ENCODE measurements around the gene DDX10.
A peak's percentile ranks its signal among the peaks of the same experiment; 100 is the strongest.

DDX10 gene

GRCh38 chr11:108871867-108872266 is 207.0 kb downstream of the DDX10 start:
- Histone ChIP-seq H3K79me1 (ENCODE audit: low read depth, low read length) (no peaks in the 10 kb centered on the region), H2BK120ac (ENCODE audit: low read depth, low read length) (no peak overlapping the region), H4K91ac (ENCODE audit: low read depth, low read length, poor library complexity) (no peak overlapping the region), H3K27ac (replicated peaks; ENCODE audit: low read length) (no peak overlapping the region), H3K9ac (ENCODE audit: low read depth, low read length, poor library complexity) (no peak overlapping the region), H3K4me2 (ENCODE audit: insufficient read depth, low read length, poor library complexity, severe bottlenecking) (no peak overlapping the region), H3K36me3 (replicated peaks in 1 of 2; ENCODE audit: control insufficient read depth in 2 of 2, insufficient read depth in 2 of 2, low read length in 2 of 2) (no peaks in the 10 kb centered on the region), H2AFZ (ENCODE audit: low read length) (no peak overlapping the region), H3K4ac (ENCODE audit: low read length) (no peak overlapping the region), H3K27me3 (ENCODE audit: control insufficient read depth in 3 of 3, insufficient read depth in 3 of 3, low read depth in 1 of 3, low read length in 3 of 3) (no peaks in the 10 kb centered on the region), H2BK12ac (ENCODE audit: low read length) (no peak overlapping the region), H3K9me3 (replicated peaks in 1 of 2; ENCODE audit: control insufficient read depth in 2 of 2, insufficient read depth in 1 of 2, low read depth in 1 of 2, low read length in 2 of 2) (no peaks in the 10 kb centered on the region), H2BK15ac (ENCODE audit: low read length) (peak overlapping the region; percentile 37), H3K18ac (ENCODE audit: low read length) (no peak overlapping the region), H4K8ac (ENCODE audit: low read depth, low read length) (no peak overlapping the region), H3K4me1 (ENCODE audit: control insufficient read depth in 2 of 2, insufficient read depth in 1 of 2, low read depth in 1 of 2, low read length in 2 of 2) (peaks cover 0 to 2% of the 10 kb centered on the region in 2 donors), H3K23ac (ENCODE audit: low read depth, low read length, poor library complexity) (no peak overlapping the region), H2AK5ac (ENCODE audit: low read depth, low read length) (no peak overlapping the region), H3K4me3 (ENCODE audit: low read length in 2 of 2) (no peak overlapping the region), H3K14ac (ENCODE audit: low read length) (no peak overlapping the region), H2BK5ac (ENCODE audit: low read length) (no peak overlapping the region)
- no peak for DNase-seq (ENCODE audit: low spot score)
- WGBS, 2 donors (ENCODE audit: extremely low coverage in 2 of 2, insufficient read length in 2 of 2, insufficient replicate concordance in 1 of 2) = no CpG with 5 or more reads among the region's 2 CpGs

- no peak overlapping the region for H3K18ac ChIP-seq (ENCODE audit: low read length)
- WGBS, 2 donors (ENCODE audit: extremely low coverage in 2 of 2, insufficient read length in 2 of 2, insufficient replicate concordance in 1 of 2) = 100% methylated on average over 1 of the region's 3 CpGs; no CpG with 5 or more reads in 1 of the 2 donors
- H4K91ac ChIP-seq (ENCODE audit: low read depth, low read length, poor library complexity) = no peak overlapping the region
- no peak overlapping the region for H2BK5ac ChIP-seq (ENCODE audit: low read length)
- no peak overlapping the region for H3K4me3 ChIP-seq (ENCODE audit: low read length in 2 of 2)
- H3K36me3 ChIP-seq (replicated peaks in 1 of 2; ENCODE audit: control insufficient read depth in 2 of 2, insufficient read depth in 2 of 2, low read length in 2 of 2) = no peaks in the 10 kb centered on the region
- no peaks in the 10 kb centered on the region for H3K9me3 ChIP-seq (replicated peaks in 1 of 2; ENCODE audit: control insufficient read depth in 2 of 2, insufficient read depth in 1 of 2, low read depth in 1 of 2, low read length in 2 of 2)
- H2BK12ac ChIP-seq (ENCODE audit: low read length) = no peak overlapping the region
- no peak overlapping the region for H2AFZ ChIP-seq (ENCODE audit: low read length)
- no peak overlapping the region for H3K23ac ChIP-seq (ENCODE audit: low read depth, low read length, poor library complexity)
- H2BK120ac ChIP-seq (ENCODE audit: low read depth, low read length) = no peak overlapping the region
- H3K27me3 ChIP-seq (ENCODE audit: control insufficient read depth in 3 of 3, insufficient read depth in 3 of 3, low read depth in 1 of 3, low read length in 3 of 3) = no peaks in the 10 kb centered on the region
- no peak overlapping the region for H4K8ac ChIP-seq (ENCODE audit: low read depth, low read length)
- no peaks in the 10 kb centered on the region for H3K79me1 ChIP-seq (ENCODE audit: low read depth, low read length)
- no peak overlapping the region for H3K27ac ChIP-seq (replicated peaks; ENCODE audit: low read length)
- peaks cover 0 to 2% of the 10 kb centered on the region in 2 donors for H3K4me1 ChIP-seq (ENCODE audit: control insufficient read depth in 2 of 2, insufficient read depth in 1 of 2, low read depth in 1 of 2, low read length in 2 of 2)
- H3K9ac ChIP-seq (ENCODE audit: low read depth, low read length, poor library complexity) = no peak overlapping the region
- H2AK5ac ChIP-seq (ENCODE audit: low read depth, low read length) = no peak overlapping the region
- no peak overlapping the region for H3K4me2 ChIP-seq (ENCODE audit: insufficient read depth, low read length, poor library complexity, severe bottlenecking)
- no peak overlapping the region for H3K14ac ChIP-seq (ENCODE audit: low read length)
- H2BK15ac ChIP-seq (ENCODE audit: low read length) = no peak overlapping the region
- H3K4ac ChIP-seq (ENCODE audit: low read length) = no peak overlapping the region
- no peak for DNase-seq (ENCODE audit: low spot score)
Observed at GRCh38 chr11:108872781-108873291, 208.0 kb downstream of the DDX10 start.

DNA sequence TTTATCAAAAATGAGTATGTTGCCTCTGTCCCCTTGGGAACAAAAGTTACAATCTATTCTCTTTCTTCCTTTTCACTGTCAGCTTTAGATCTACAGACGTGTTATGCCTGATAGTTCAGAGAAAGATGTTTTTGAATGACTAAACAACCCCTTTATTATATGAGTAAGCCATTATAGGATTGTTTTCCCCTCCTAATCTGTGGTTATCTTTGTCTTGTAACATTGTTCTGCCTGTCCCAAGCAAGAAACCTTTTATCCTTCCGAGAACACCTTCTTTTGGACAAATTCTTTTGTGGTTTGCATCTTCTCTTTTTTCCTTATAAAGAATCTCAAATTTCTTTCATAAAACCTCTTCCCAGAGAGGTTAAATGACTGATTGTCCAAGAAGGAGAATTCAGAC is 208.4 kb downstream of the DDX10 start:
- no peak overlapping the region for H3K27ac ChIP-seq (replicated peaks; ENCODE audit: low read length)

DNA sequence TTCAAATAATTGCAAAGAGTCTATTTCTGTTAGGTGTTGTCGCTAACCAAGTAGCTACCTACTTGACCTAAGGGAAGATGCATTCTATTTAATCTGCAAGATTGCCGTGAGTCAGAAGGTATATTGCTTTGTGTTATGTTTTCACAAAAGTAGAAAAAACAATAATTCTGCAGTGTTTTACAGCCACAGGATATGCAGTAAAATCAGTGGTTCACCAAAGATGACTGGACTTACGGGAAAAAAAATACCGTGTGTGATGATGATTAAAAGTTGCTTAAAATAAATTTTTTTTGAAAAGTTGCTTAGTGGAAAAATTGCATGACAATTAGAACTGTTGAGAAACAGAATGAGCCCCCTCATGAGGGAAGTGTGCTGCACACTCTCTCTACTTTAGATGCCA is 209.1 kb downstream of the DDX10 start:
- H3K4me3 ChIP-seq (ENCODE audit: low read length in 2 of 2) = no peak overlapping the region
- H3K36me3 ChIP-seq (replicated peaks in 1 of 2; ENCODE audit: control insufficient read depth in 2 of 2, insufficient read depth in 2 of 2, low read length in 2 of 2) = no peaks in the 10 kb centered on the region
- no peak overlapping the region for H2BK12ac ChIP-seq (ENCODE audit: low read length)
- no peak overlapping the region for H3K27ac ChIP-seq (replicated peaks; ENCODE audit: low read length)
- H2AK5ac ChIP-seq (ENCODE audit: low read depth, low read length) = no peak overlapping the region
- no peak overlapping the region for H3K18ac ChIP-seq (ENCODE audit: low read length)
- H3K27me3 ChIP-seq (ENCODE audit: control insufficient read depth in 3 of 3, insufficient read depth in 3 of 3, low read depth in 1 of 3, low read length in 3 of 3) = no peaks in the 10 kb centered on the region
- H3K4ac ChIP-seq (ENCODE audit: low read length) = no peak overlapping the region
- H2AFZ ChIP-seq (ENCODE audit: low read length) = no peak overlapping the region
- no peak overlapping the region for H2BK5ac ChIP-seq (ENCODE audit: low read length)
- WGBS, 2 donors (ENCODE audit: extremely low coverage in 2 of 2, insufficient read length in 2 of 2, insufficient replicate concordance in 1 of 2) = no CpG with 5 or more reads among the region's 4 CpGs
- no peak overlapping the region for H3K9ac ChIP-seq (ENCODE audit: low read depth, low read length, poor library complexity)
- no peak overlapping the region for H4K91ac ChIP-seq (ENCODE audit: low read depth, low read length, poor library complexity)
- DNase-seq (ENCODE audit: low spot score) = no peak
- H3K4me2 ChIP-seq (ENCODE audit: insufficient read depth, low read length, poor library complexity, severe bottlenecking) = no peak overlapping the region
- H3K14ac ChIP-seq (ENCODE audit: low read length) = no peak overlapping the region
- no peaks in the 10 kb centered on the region for H3K9me3 ChIP-seq (replicated peaks in 1 of 2; ENCODE audit: control insufficient read depth in 2 of 2, insufficient read depth in 1 of 2, low read depth in 1 of 2, low read length in 2 of 2)
- no peak overlapping the region for H4K8ac ChIP-seq (ENCODE audit: low read depth, low read length)
- no peaks in the 10 kb centered on the region for H3K79me1 ChIP-seq (ENCODE audit: low read depth, low read length)
- H3K23ac ChIP-seq (ENCODE audit: low read depth, low read length, poor library complexity) = no peak overlapping the region
- peaks cover 0 to 2% of the 10 kb centered on the region in 2 donors for H3K4me1 ChIP-seq (ENCODE audit: control insufficient read depth in 2 of 2, insufficient read depth in 1 of 2, low read depth in 1 of 2, low read length in 2 of 2)
- no peak overlapping the region for H2BK15ac ChIP-seq (ENCODE audit: low read length)
- no peak overlapping the region for H2BK120ac ChIP-seq (ENCODE audit: low read depth, low read length)

More for the DNA sequence above, 208.4 kb downstream of the DDX10 start:
- H3K23ac ChIP-seq (ENCODE audit: low read depth, low read length, poor library complexity) = no peak overlapping the region
- no CpG with 5 or more reads among the region's 2 CpGs for WGBS, 2 donors (ENCODE audit: extremely low coverage in 2 of 2, insufficient read length in 2 of 2, insufficient replicate concordance in 1 of 2)
- no peak overlapping the region for H2BK15ac ChIP-seq (ENCODE audit: low read length)
- no peak overlapping the region for H2BK5ac ChIP-seq (ENCODE audit: low read length)
- peaks cover 0 to 2% of the 10 kb centered on the region in 2 donors for H3K4me1 ChIP-seq (ENCODE audit: control insufficient read depth in 2 of 2, insufficient read depth in 1 of 2, low read depth in 1 of 2, low read length in 2 of 2)
- H2BK120ac ChIP-seq (ENCODE audit: low read depth, low read length) = no peak overlapping the region
- no peak overlapping the region for H3K9ac ChIP-seq (ENCODE audit: low read depth, low read length, poor library complexity)
- H3K4ac ChIP-seq (ENCODE audit: low read length) = no peak overlapping the region
- no peaks in the 10 kb centered on the region for H3K27me3 ChIP-seq (ENCODE audit: control insufficient read depth in 3 of 3, insufficient read depth in 3 of 3, low read depth in 1 of 3, low read length in 3 of 3)
- H4K91ac ChIP-seq (ENCODE audit: low read depth, low read length, poor library complexity) = no peak overlapping the region
- no peak overlapping the region for H2BK12ac ChIP-seq (ENCODE audit: low read length)
- H4K8ac ChIP-seq (ENCODE audit: low read depth, low read length) = no peak overlapping the region
- no peaks in the 10 kb centered on the region for H3K79me1 ChIP-seq (ENCODE audit: low read depth, low read length)
- H3K9me3 ChIP-seq (replicated peaks in 1 of 2; ENCODE audit: control insufficient read depth in 2 of 2, insufficient read depth in 1 of 2, low read depth in 1 of 2, low read length in 2 of 2) = no peaks in the 10 kb centered on the region
- no peak overlapping the region for H3K18ac ChIP-seq (ENCODE audit: low read length)
- H3K4me3 ChIP-seq (ENCODE audit: low read length in 2 of 2) = no peak overlapping the region
- no peak for DNase-seq (ENCODE audit: low spot score)
- no peak overlapping the region for H2AFZ ChIP-seq (ENCODE audit: low read length)
- no peak overlapping the region for H2AK5ac ChIP-seq (ENCODE audit: low read depth, low read length)
- H3K14ac ChIP-seq (ENCODE audit: low read length) = no peak overlapping the region
- H3K36me3 ChIP-seq (replicated peaks in 1 of 2; ENCODE audit: control insufficient read depth in 2 of 2, insufficient read depth in 2 of 2, low read length in 2 of 2) = no peaks in the 10 kb centered on the region
- H3K4me2 ChIP-seq (ENCODE audit: insufficient read depth, low read length, poor library complexity, severe bottlenecking) = no peak overlapping the region

Measured in neuronal stem cell (in vitro differentiated cells).